Urinary bladder (tissue), 4 donors: ENCODE results near the gene ZNF398. TPM values are rescaled to one million over a fixed set of nuclear protein-coding genes. Genes with fewer than 3 reads are reported as not detected.
"Not testable (repeated sequence)": the region's sequence is repeated elsewhere in the genome, so short reads cannot be mapped to it uniquely, and the experiment has no call there.

ENCODE experiments used
- DNase-seq: peaks from one replicate; pipeline ENCODE4 v3.0.0-alpha.2; 2015; ENCODE audit errors: extremely low spot score
- H3K27ac ChIP-seq: one replicate; pipeline ENCODE4 v1.5.1; 2013; ENCODE audit warnings: low read depth, mild to moderate bottlenecking, moderate library complexity
- H3K36me3 ChIP-seq: one replicate; pipeline ENCODE4 v1.6.1; 2013; ENCODE audit warnings: mild to moderate bottlenecking, moderate library complexity; ENCODE audit not compliant: insufficient read depth
- H3K4me1 ChIP-seq: one replicate; pipeline ENCODE4 v1.6.1; 2013; ENCODE audit warnings: mild to moderate bottlenecking, moderate library complexity; ENCODE audit not compliant: insufficient read depth
- H3K4me3 ChIP-seq: one replicate; pipeline ENCODE4 v1.5.1; 2013; ENCODE audit warnings: low read depth, low read length
- WGBS: extraction: QIAGEN DNeasy Blood & Tissue Kit; methylation state at CpG from one replicate; pipeline ENCODE4 v1.1.7; 2013; 5-methylcytosine and 5-hydroxymethylcytosine counted together
- polyA plus RNA-seq: library from polyadenylated mRNA; stranded (reverse); fragments of 200-250 nt; gene quantifications from one replicate; pipeline ENCODE4 v1.2.3, GENCODE V29; 2013
- total RNA-seq: library from RNA; depleted of rRNA; stranded (reverse); fragments of >200 nt; gene quantifications from one replicate; pipeline ENCODE4 v1.2.3, GENCODE V29; 2014
- donor health status: healthy with polysubstance abuse.
- donor health status: healthy.

The ZNF398 gene
- total and polyA plus RNA-seq, 2 donors = 6.8 to 16.3 TPM

DNA sequence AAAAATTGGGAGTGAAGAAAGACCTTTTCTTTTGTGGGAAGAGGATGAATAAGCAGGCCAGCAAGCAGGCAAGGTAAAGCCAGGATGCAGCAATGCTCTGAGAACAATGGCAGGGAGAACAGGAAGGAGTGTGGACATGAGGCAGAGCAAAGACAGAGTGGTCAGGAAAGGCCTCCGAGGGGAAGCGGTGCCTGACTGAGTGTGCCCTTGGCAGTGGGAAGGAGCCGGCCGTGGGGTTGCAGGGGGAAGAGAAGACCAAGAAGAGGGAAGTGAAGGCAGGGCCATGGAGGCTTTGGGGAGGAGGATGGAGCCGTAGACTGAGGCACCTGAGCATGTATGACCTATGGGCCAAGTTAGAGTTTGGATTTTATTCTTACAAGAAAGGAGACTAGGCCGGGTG lies 70.3 kb downstream of the ZNF398 start:
- H3K27ac ChIP-seq = no peak overlapping the region
- H3K4me1 ChIP-seq = no peaks in the 10 kb centered on the region
- DNase-seq = no peak
- WGBS = 95% methylated on average over 6 of the region's 6 CpGs
- H3K4me3 ChIP-seq = no peak overlapping the region
- peaks cover 2% of the 10 kb centered on the region for H3K36me3 ChIP-seq

DNA sequence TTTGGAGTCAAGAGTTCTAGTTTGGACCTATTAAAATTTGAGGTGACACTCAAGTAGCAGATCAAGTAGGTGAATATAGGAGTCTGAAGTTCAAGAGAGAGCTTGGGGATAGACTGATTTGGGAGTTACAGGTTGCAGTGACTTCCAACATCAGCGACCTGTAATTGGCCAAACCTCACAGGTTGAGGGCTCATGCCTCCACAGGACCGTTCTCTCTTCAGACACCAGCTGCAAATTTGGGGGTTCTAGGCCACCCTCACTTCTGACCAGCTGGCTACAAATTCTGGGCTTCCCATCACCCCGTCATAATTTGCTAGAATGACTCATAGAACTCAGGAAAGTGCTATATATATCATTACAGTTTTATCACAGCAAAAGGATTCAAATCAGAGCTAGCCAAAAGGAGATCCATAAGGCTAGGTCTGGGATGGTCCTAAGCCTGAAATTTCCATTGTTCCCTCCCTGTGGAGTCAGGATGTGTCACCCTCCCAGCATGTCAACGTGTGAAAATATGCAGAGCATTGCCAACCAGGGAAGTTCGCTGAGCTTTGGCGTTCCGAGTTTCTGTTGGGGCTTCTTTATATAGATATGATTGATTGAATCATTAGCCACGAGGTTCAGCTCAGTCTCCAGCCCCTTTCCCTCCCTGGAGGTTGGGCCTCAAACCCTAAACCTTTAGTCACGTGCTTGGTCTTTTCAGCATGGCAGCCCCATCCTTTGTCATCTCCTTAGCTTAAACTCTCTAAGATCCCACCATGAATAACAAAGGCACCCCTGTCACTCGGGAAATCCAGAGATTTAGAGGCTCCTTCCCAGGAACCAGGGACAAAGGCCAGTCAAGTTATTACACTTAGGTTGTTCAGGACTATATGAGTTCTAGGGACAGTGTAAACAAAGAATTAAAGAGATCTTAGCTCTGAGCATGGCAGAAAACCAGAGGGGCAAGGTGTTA lies 71.5 kb downstream of the ZNF398 start:
- Histone ChIP-seq H3K36me3 (peaks cover 2% of the 10 kb centered on the region), H3K27ac (no peak overlapping the region), H3K4me3 (no peak overlapping the region), H3K4me1 (no peaks in the 10 kb centered on the region)
- DNase-seq = no peak
- 92% methylated on average over 10 of the region's 10 CpGs for WGBS

DNA sequence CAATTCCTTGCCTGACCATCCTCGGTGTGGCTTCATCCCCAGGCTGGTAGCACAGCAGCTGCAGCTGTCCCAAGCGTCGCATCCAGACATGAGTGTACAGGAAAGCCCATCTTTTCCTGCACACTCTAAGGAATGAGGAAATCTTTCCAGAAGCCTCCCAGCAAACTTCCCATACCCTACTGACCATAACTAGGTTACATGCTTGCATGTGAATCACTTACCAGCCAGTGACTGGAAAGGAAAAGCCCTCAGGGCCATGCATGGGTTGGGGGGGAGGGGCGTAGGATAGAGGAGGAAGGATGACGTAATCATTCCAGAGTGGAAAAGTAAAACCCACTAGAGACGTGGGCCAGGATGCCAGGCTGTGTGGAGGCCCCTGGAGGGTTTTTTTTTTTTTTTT lies 73.3 kb downstream of the ZNF398 start:
- Histone ChIP-seq H3K36me3 (peaks cover 4% of the 10 kb centered on the region), H3K4me1 (no peaks in the 10 kb centered on the region), H3K27ac (no peak overlapping the region), H3K4me3 (no peak overlapping the region)
- DNase-seq = no peak
- whole genome bisulfite sequencing = 77% methylated on average over 6 of the region's 6 CpGs

DNA sequence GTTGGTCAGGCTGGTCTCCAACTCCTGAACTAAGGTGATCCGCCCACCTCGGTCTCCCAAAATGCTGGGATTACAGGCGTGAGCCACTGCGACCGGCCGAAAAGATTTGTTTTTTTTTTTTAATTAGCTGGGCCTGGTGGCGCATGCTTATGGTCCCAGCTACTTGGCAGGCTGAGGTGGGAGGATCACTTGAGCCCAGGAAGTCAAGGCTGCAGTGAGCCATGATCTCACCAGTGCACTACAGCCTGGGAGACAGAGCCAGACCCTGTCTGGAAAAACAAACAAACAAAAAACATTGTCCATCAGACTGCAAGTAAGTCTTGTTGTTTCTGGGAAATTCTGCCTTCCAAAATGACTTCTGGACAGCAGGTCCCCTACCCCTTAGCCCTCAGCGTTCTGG lies 75.9 kb downstream of the ZNF398 start:
- Histone ChIP-seq H3K4me1 (no peaks in the 10 kb centered on the region), H3K36me3 (peaks cover 4% of the 10 kb centered on the region), H3K4me3 (no peak overlapping the region), H3K27ac (no peak overlapping the region)
- WGBS = 94% methylated on average over 8 of the region's 8 CpGs
- no peak for DNase-seq

DNA sequence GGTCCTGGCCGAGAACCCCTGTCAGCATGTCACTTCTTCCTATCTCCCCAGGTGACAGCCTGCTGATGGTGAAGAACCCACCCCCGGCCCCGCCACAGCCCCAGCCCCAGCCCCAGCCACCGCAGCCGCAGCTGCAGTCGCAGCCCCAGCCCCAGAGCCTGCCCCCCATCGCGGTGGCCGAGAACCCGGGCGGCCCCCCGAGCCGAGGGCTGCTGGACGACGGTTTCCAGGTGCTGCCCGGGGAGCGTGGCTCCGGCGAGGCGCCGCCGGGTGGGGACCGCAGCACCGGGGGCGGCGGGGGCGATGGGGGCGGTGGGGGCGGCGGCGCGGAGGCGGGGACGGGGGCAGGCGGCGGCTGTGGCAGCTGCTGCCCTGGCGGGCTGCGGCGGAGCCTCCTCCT lies 76.5 kb downstream of the ZNF398 start:
- 98% methylated on average over 39 of the region's 39 CpGs for WGBS
- DNase-seq = no peak
- Histone ChIP-seq H3K27ac (no peak overlapping the region), H3K4me1 (no peaks in the 10 kb centered on the region), H3K4me3 (no peak overlapping the region), H3K36me3 (peaks cover 4% of the 10 kb centered on the region)

DNA sequence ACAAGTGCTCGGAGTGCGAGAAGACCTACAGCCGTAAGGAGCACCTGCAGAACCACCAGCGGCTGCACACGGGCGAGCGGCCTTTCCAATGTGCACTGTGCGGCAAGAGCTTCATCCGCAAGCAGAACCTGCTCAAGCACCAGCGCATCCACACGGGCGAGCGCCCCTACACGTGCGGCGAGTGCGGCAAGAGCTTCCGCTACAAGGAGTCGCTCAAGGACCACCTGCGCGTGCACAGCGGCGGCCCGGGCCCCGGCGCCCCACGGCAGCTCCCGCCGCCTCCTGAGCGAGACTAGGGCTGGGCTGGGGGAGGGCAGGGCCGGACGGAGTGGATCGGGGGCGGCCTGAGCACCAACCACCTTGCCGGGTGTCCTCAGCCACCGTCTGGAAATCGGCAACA lies 77.1 kb downstream of the ZNF398 start:
- 98% methylated on average over 37 of the region's 37 CpGs for WGBS
- H3K27ac ChIP-seq = no peak overlapping the region
- DNase-seq = no peak
- no peak overlapping the region for H3K4me3 ChIP-seq
- H3K4me1 ChIP-seq = no peaks in the 10 kb centered on the region
- peaks cover 4% of the 10 kb centered on the region for H3K36me3 ChIP-seq

DNA sequence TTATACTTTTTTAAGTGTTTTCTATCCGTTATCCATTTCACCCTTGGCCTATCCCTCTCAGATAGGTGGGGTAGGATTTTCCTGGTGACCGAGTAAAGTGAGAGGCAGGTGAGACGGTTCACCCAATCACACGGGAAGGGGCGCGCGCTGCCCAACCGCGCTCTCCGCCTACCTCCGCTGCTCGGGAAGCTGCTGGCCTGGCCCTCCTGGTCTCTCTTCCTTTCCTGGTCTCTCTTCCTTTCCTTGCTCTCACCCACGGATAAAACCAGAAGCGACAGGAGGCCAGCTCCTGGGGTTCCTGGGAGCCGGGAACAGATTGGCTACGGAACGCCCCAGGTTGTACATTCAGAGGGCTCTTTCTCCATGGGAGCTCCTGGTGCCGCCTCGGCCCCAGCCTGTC lies 77.9 kb downstream of the ZNF398 start:
- H3K4me1 ChIP-seq = no peaks in the 10 kb centered on the region
- H3K4me3 ChIP-seq = no peak overlapping the region
- H3K27ac ChIP-seq = no peak overlapping the region
- no peak for DNase-seq
- 95% methylated on average over 19 of the region's 19 CpGs for WGBS
- H3K36me3 ChIP-seq = peaks cover 4% of the 10 kb centered on the region

DNA sequence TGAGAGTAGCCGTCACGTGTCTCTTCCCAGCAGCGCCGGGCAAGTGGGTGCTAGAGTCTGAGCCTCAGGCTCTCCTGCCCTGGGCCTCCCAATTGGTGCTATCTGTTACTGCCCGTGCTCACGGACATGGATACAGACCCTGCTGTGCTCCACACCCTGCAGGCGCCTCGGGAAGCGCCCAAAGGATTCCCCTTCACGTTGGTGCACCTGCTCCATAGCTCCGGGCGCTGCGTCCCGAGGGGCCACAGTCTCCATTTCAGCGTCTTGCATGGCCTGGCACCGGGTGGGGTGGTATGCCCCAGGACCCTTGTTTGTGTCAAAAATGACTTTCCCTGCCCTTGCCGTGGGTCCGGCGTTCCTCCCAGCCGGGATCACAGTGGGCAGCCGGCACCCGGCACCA lies 78.4 kb downstream of the ZNF398 start:
- no peak overlapping the region for H3K27ac ChIP-seq
- no peaks in the 10 kb centered on the region for H3K4me1 ChIP-seq
- DNase-seq = no peak
- no peak overlapping the region for H3K4me3 ChIP-seq
- 93% methylated on average over 22 of the region's 22 CpGs for WGBS
- H3K36me3 ChIP-seq = peaks cover 4% of the 10 kb centered on the region

DNA sequence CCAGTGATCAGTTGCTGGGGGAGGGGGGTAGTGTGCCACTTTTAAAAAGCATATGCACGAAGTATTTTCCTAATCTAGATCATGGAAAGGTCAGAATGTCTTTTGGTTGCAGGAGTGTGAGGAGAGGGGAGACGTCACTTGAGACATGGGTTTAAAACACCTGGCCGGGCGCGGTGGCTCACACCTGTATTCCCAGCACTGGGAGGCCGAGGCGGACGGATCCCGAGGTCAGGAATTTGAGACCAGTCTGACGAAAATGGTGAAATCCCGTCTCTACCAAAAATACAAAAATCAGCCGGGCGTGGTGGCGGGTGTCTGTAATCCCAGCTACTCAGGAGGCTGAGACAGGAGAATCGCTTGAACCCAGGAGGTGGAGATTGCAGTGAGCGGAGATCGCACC lies 79.1 kb downstream of the ZNF398 start:
- not testable (repeated sequence) for H3K27ac ChIP-seq, H3K4me3 ChIP-seq, H3K4me1 ChIP-seq, DNase-seq, H3K36me3 ChIP-seq
- WGBS = 93% methylated on average over 17 of the region's 17 CpGs

DNA sequence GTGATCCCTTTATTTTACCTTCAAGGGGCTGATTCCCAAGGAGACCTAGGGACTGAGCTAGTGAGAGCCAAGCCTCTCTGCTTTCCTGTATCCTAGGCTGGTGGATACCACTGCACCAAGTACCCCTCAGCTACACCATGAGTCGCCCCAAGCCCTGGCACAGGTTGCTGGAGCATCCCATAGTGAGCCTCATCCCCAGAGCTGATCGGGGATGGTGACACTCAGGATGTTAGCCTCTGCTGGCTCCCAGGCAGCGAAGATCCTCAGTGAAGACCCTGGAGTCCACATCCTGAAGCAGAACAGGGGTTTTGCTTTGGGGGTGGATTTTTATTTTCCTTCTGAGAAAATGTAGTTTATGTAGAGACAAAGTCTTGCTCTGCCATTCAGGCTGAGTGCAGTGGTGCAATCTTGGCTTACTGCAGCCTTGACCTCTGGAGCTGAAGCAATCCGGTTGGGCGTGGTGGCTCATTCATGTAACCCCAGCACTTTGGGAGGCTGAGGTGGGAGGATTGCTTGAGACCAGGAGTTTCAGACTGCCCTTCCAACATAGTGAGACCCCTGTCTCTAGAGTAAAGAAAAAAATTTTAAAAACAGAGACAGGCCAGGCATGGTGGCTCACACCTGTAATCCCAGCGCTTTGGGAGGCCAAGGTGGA lies 79.7 kb downstream of the ZNF398 start:
- WGBS = 85% methylated on average over 6 of the region's 6 CpGs
- Histone ChIP-seq H3K36me3 (peaks cover 4% of the 10 kb centered on the region), H3K27ac (no peak overlapping the region), H3K4me1 (no peaks in the 10 kb centered on the region), H3K4me3 (no peak overlapping the region)
- no peak for DNase-seq

DNA sequence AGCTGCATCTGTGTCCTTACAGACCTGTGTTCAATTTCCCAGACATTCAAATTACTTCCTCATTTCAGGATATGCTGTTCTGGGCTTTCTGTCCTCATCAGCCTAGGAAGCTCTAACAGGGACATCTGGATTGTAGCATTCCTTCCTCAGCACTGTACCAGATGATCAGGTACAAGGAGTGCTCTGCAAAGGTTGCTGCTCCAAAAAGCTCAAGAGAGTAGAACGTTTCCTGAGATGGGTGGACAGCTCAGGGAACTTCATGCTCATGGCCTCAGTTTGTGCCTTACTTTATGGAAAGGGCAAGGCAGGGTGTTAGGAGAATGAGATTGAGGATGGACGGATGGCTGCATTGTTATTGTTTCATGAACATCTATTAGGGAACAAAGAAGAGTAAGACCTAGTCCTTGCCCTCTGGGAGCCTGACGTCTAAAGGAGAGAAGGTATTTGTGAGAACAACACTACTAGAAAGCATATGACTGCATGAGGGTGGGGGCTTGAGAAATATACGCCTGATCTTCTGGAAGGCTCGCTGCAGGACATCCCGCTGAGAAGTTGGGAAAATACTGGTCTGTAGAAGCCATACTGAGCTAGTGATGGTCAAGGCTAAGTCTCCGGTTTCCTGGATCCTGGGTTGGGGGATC lies 81.7 kb downstream of the ZNF398 start:
- no peak overlapping the region for H3K4me3 ChIP-seq
- H3K27ac ChIP-seq = no peak overlapping the region
- no peak for DNase-seq
- 58% methylated on average over 7 of the region's 7 CpGs for WGBS
- H3K36me3 ChIP-seq = peaks cover 4% of the 10 kb centered on the region
- H3K4me1 ChIP-seq = no peaks in the 10 kb centered on the region

DNA sequence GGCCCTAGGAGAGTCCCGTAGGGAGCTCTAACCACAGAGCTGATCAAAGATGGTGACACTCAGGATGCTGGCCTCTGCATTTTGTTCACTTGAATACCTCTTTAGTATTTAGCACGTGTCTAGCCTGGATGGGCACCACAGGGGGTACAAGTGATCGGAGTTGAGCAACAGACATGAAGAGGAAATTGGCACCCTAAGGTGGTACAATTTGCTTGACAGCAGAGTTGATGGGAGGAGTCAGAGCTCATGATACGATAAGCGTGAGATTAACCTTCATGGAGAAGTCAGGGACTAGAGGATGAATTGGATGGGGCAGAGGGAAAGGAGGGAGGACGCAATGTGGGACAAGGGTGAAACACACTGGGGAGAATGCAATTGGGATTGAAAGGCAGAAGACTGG lies 82.3 kb downstream of the ZNF398 start:
- Histone ChIP-seq H3K4me3 (no peak overlapping the region), H3K36me3 (peaks cover 2% of the 10 kb centered on the region), H3K27ac (no peak overlapping the region), H3K4me1 (no peaks in the 10 kb centered on the region)
- no peak for DNase-seq
- WGBS = 71% methylated on average over 6 of the region's 6 CpGs

DNA sequence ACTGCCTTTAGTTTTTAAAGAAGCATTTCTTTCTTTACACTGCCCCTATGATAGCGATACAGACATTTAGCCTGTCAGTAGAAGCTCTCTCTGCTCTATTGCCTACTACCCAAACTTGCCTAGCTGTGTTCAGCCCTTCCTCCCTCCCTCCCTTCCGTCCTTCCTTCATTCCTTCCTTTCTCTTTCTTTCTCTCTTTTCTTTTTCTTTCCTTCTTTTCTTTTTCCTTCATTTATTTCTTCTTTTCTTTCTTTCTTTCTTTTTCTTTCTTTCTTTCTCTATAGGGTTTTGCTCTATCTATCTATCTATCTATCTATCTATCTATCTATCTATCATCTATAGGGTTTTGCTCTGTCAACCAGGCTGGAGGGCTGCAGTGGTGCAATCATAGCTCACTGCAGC lies 85.1 kb downstream of the ZNF398 start:
- 80% methylated on average over 2 of the region's 2 CpGs for WGBS
- Histone ChIP-seq H3K4me1 (no peaks in the 10 kb centered on the region), H3K27ac (no peak overlapping the region), H3K36me3 (no peaks in the 10 kb centered on the region), H3K4me3 (no peak overlapping the region)
- no peak for DNase-seq
